Trophoblast cell (in vitro differentiated cells and primary cell): ENCODE data around the gene SLC7A4.

Source experiments
- DNase-seq, 2 donors: peaks; one replicate each; pipeline ENCODE4 v3.0.0-alpha.2; 2016
- H2AFZ ChIP-seq: 2 replicates; pipeline ENCODE4 v1.6.1; 2013; ENCODE audit warnings: low read length, moderate library complexity, mild to moderate bottlenecking; ENCODE audit not compliant: insufficient read depth, poor library complexity
- H2AK5ac ChIP-seq: 2 replicates; pipeline ENCODE4 v1.6.1; 2013; ENCODE audit warnings: mild to moderate bottlenecking, low read length
- H2BK120ac ChIP-seq: 2 replicates; pipeline ENCODE4 v1.6.1; 2013; ENCODE audit warnings: low read length, mild to moderate bottlenecking, moderate library complexity; ENCODE audit not compliant: insufficient read depth, poor library complexity
- H2BK12ac ChIP-seq: 2 replicates; pipeline ENCODE4 v1.6.1; 2013; ENCODE audit warnings: mild to moderate bottlenecking, low read length, moderate library complexity
- H2BK5ac ChIP-seq: 2 replicates; pipeline ENCODE4 v1.6.1; 2013; ENCODE audit warnings: low read length, low read depth, moderate library complexity, mild to moderate bottlenecking; ENCODE audit not compliant: poor library complexity
- H3K14ac ChIP-seq: 2 replicates; pipeline ENCODE4 v1.6.1; 2013; ENCODE audit warnings: mild to moderate bottlenecking, low read length
- H3K18ac ChIP-seq: 2 replicates; pipeline ENCODE4 v1.6.1; 2013; ENCODE audit warnings: mild to moderate bottlenecking, low read length
- H3K23ac ChIP-seq: 2 replicates; pipeline ENCODE4 v1.6.1; 2013; ENCODE audit warnings: low read length
- H3K27ac ChIP-seq: 2 replicates; pipeline ENCODE4 v1.5.1; 2013; ENCODE audit warnings: low read depth, mild to moderate bottlenecking, inconsistent platforms, low read length, moderate library complexity
- H3K27me3 ChIP-seq: 2 replicates; pipeline ENCODE4 v1.6.1; 2013; ENCODE audit warnings: inconsistent platforms, mild to moderate bottlenecking, low read length, moderate library complexity; ENCODE audit not compliant: insufficient read depth
- H3K36me3 ChIP-seq, 2 experiments: 1 replicate in 1 of 2; 2 replicates in 1 of 2; pipeline ENCODE4 v1.6.1; 2013; ENCODE audit warnings: low read length in 2 of 2, mild to moderate bottlenecking in 2 of 2, moderate library complexity in 1 of 2; ENCODE audit not compliant: insufficient read depth in 2 of 2, control insufficient read depth in 1 of 2
- H3K4ac ChIP-seq: 2 replicates; pipeline ENCODE4 v1.6.1; 2013; ENCODE audit warnings: low read depth, mild to moderate bottlenecking, low read length, moderate library complexity
- H3K4me1 ChIP-seq, 2 experiments: 1 replicate in 1 of 2; 2 replicates in 1 of 2; pipeline ENCODE4 v1.6.1; 2013; ENCODE audit warnings: low read length in 2 of 2, mild to moderate bottlenecking in 2 of 2, moderate library complexity in 1 of 2; ENCODE audit not compliant: insufficient read depth in 2 of 2, control insufficient read depth in 1 of 2
- H3K4me2 ChIP-seq: 2 replicates; pipeline ENCODE4 v1.6.1; 2013; ENCODE audit warnings: inconsistent platforms, mild to moderate bottlenecking, low read length, moderate library complexity
- H3K4me3 ChIP-seq: 2 replicates; pipeline ENCODE4 v1.5.1; 2013; ENCODE audit warnings: mild to moderate bottlenecking, low read depth, low read length, inconsistent platforms
- H3K79me1 ChIP-seq: one replicate; pipeline ENCODE4 v1.6.1; 2013; ENCODE audit warnings: low read length
- H3K79me2 ChIP-seq: 2 replicates; pipeline ENCODE4 v1.6.1; 2013; ENCODE audit warnings: low read length, mild to moderate bottlenecking; ENCODE audit not compliant: control insufficient read depth, insufficient read depth, poor library complexity
- H3K9ac ChIP-seq: 2 replicates; pipeline ENCODE4 v1.6.1; 2013; ENCODE audit warnings: mild to moderate bottlenecking, low read length
- H3K9me3 ChIP-seq: 2 replicates; pipeline ENCODE4 v1.6.1; 2013; ENCODE audit warnings: low read depth, mild to moderate bottlenecking, control low read depth, inconsistent platforms, low read length; ENCODE audit not compliant: insufficient read depth
- H4K12ac ChIP-seq: 2 replicates; pipeline ENCODE4 v1.6.1; 2013; ENCODE audit warnings: low read depth, mild to moderate bottlenecking, low read length, moderate library complexity
- H4K8ac ChIP-seq: 2 replicates; pipeline ENCODE4 v1.6.1; 2013; ENCODE audit warnings: low read depth, mild to moderate bottlenecking, low read length, moderate library complexity
- H4K91ac ChIP-seq: one replicate; pipeline ENCODE4 v1.6.1; 2013; ENCODE audit warnings: low read depth, mild to moderate bottlenecking, low read length, moderate library complexity
- WGBS: extraction: QIAGEN DNeasy Blood & Tissue Kit; methylation state at CpG from one replicate; pipeline ENCODE4 v1.1.7; 2013; ENCODE audit warnings: missing lambda C conversion rate; ENCODE audit not compliant: insufficient read length, insufficient coverage; ENCODE audit errors: extremely low coverage; 5-methylcytosine and 5-hydroxymethylcytosine counted together

SLC7A4 gene

GRCh38 chr22:21032868-21033688 lies 717 bp upstream of the SLC7A4 start:
- peak overlapping the region; percentile 82 for H3K14ac ChIP-seq
- no peaks in the 10 kb centered on the region for H3K27me3 ChIP-seq
- peaks cover 37 to 39% of the 10 kb centered on the region in 2 experiments for H3K4me1 ChIP-seq
- H3K9me3 ChIP-seq, result no peaks in the 10 kb centered on the region
- H3K9ac ChIP-seq, result no peak overlapping the region
- peak overlapping the region; percentile 85 for H2BK120ac ChIP-seq
- no peak overlapping the region for H3K23ac ChIP-seq
- peak overlapping the region; percentile 62 for H3K18ac ChIP-seq
- H2BK12ac ChIP-seq, result peak overlapping the region; percentile 78
- H3K79me2 ChIP-seq, result peaks cover 2% of the 10 kb centered on the region
- H3K4me3 ChIP-seq, result peak overlapping the region; percentile 52
- H3K36me3 ChIP-seq, result no peaks in the 10 kb centered on the region
- peak overlapping the region; percentile 80 for H2BK5ac ChIP-seq
- peak overlapping the region; percentile 80 for H4K91ac ChIP-seq
- no CpG with 5 or more reads among the region's 12 CpGs for WGBS
- no peak overlapping the region for H4K12ac ChIP-seq
- peak; percentile 74 to 77 for DNase-seq
- H2AK5ac ChIP-seq, result peak overlapping the region; percentile 80
- H3K4me2 ChIP-seq, result peak overlapping the region; percentile 83
- peak overlapping the region; percentile 52 for H4K8ac ChIP-seq
- H3K27ac ChIP-seq, result peak overlapping the region; percentile 84
- peaks cover 21% of the 10 kb centered on the region for H3K79me1 ChIP-seq
- peak overlapping the region; percentile 53 for H3K4ac ChIP-seq
- H2AFZ ChIP-seq, result peak overlapping the region; percentile 32

- no peak overlapping the region for H3K23ac ChIP-seq
- no peak overlapping the region for H3K27ac ChIP-seq
- H4K12ac ChIP-seq, result no peak overlapping the region
- no peak for DNase-seq
- no peak overlapping the region for H3K18ac ChIP-seq
- H3K4me3 ChIP-seq, result peak overlapping the region; percentile 52
- no peak overlapping the region for H2BK120ac ChIP-seq
- H3K79me1 ChIP-seq, result peaks cover 18% of the 10 kb centered on the region
- H2BK5ac ChIP-seq, result no peak overlapping the region
- H3K14ac ChIP-seq, result no peak overlapping the region
- H3K4ac ChIP-seq, result no peak overlapping the region
- H2AK5ac ChIP-seq, result no peak overlapping the region
- H2BK12ac ChIP-seq, result no peak overlapping the region
- no peaks in the 10 kb centered on the region for H3K36me3 ChIP-seq
- no peak overlapping the region for H2AFZ ChIP-seq
- H3K79me2 ChIP-seq, result peaks cover 2% of the 10 kb centered on the region
- H4K91ac ChIP-seq, result no peak overlapping the region
- peaks cover 36 to 42% of the 10 kb centered on the region in 2 experiments for H3K4me1 ChIP-seq
- no peaks in the 10 kb centered on the region for H3K27me3 ChIP-seq
- H3K9ac ChIP-seq, result no peak overlapping the region
- H3K9me3 ChIP-seq, result no peaks in the 10 kb centered on the region
- H3K4me2 ChIP-seq, result peak overlapping the region; percentile 83
- WGBS, result no CpG with 5 or more reads among the region's 18 CpGs
- no peak overlapping the region for H4K8ac ChIP-seq
Observed at GRCh38 chr22:21031545-21032036, 770 bp downstream of the SLC7A4 start.

GRCh38 chr22:21030621-21031544 lies 1.5 kb downstream of the SLC7A4 start:
- no peak overlapping the region for H2AFZ ChIP-seq
- no peak overlapping the region for H2BK5ac ChIP-seq
- no peak overlapping the region for H3K27ac ChIP-seq
- no peak overlapping the region for H3K4me3 ChIP-seq
- no peak overlapping the region for H3K18ac ChIP-seq
- no peaks in the 10 kb centered on the region for H3K36me3 ChIP-seq
- no peaks in the 10 kb centered on the region for H3K9me3 ChIP-seq
- no peak overlapping the region for H4K91ac ChIP-seq
- peaks cover 2% of the 10 kb centered on the region for H3K79me2 ChIP-seq
- H3K4me2 ChIP-seq, result no peak overlapping the region
- no peak overlapping the region for H3K14ac ChIP-seq
- no peak overlapping the region for H4K8ac ChIP-seq
- no peaks in the 10 kb centered on the region for H3K27me3 ChIP-seq
- H3K79me1 ChIP-seq, result peaks cover 17% of the 10 kb centered on the region
- peak overlapping the region; percentile 32 for H3K4ac ChIP-seq
- no peak overlapping the region for H4K12ac ChIP-seq
- WGBS, result no CpG with 5 or more reads among the region's 40 CpGs
- no peak overlapping the region for H2BK120ac ChIP-seq
- H2AK5ac ChIP-seq, result peak overlapping the region; percentile 21
- H3K9ac ChIP-seq, result no peak overlapping the region
- no peak for DNase-seq
- H3K23ac ChIP-seq, result no peak overlapping the region
- no peak overlapping the region for H2BK12ac ChIP-seq
- peaks cover 36 to 42% of the 10 kb centered on the region in 2 experiments for H3K4me1 ChIP-seq

- H3K4ac ChIP-seq, result no peak overlapping the region
- WGBS, result no CpG with 5 or more reads among the region's 15 CpGs
- H3K14ac ChIP-seq, result no peak overlapping the region
- no peaks in the 10 kb centered on the region for H3K27me3 ChIP-seq
- no peak overlapping the region for H2BK5ac ChIP-seq
- no peak overlapping the region for H3K9ac ChIP-seq
- peaks cover 2% of the 10 kb centered on the region for H3K79me2 ChIP-seq
- H3K18ac ChIP-seq, result peak overlapping the region; percentile 40
- no peak overlapping the region for H3K23ac ChIP-seq
- H4K91ac ChIP-seq, result no peak overlapping the region
- no peak overlapping the region for H3K4me2 ChIP-seq
- H3K4me1 ChIP-seq, result peaks cover 36 to 42% of the 10 kb centered on the region in 2 experiments
- no peaks in the 10 kb centered on the region for H3K9me3 ChIP-seq
- H3K36me3 ChIP-seq, result no peaks in the 10 kb centered on the region
- no peak overlapping the region for H2AFZ ChIP-seq
- no peak for DNase-seq
- no peak overlapping the region for H2BK12ac ChIP-seq
- no peak overlapping the region for H4K12ac ChIP-seq
- H2AK5ac ChIP-seq, result peak overlapping the region; percentile 32
- peaks cover 17% of the 10 kb centered on the region for H3K79me1 ChIP-seq
- no peak overlapping the region for H3K27ac ChIP-seq
- H4K8ac ChIP-seq, result no peak overlapping the region
- H2BK120ac ChIP-seq, result no peak overlapping the region
- no peak overlapping the region for H3K4me3 ChIP-seq
Observed at GRCh38 chr22:21030032-21030431, 2.3 kb downstream of the SLC7A4 start.
